Thyroid gland (tissue), 4 donors: ENCODE measurements around the gene TBC1D22A.

ENCODE experiments used
- CTCF ChIP-seq, 6 experiments: fragments of 200-600 bp in 3 of 6; fragments of 450-650 bp in 3 of 6; sonication (generic) in 3 of 6; IDR thresholded peaks; one replicate each; pipeline ENCODE4 v1.5.1; 2016 to 2019; ENCODE audit warnings: antibody characterized with exemption in 6 of 6, mild to moderate bottlenecking in 2 of 6, inconsistent platforms in 1 of 6, moderate library complexity in 1 of 6
- POLR2A ChIP-seq, 2 donors: fragments of 450-650 bp; IDR thresholded peaks; one replicate each; pipeline ENCODE4 v1.6.1; 2017; ENCODE audit warnings: antibody characterized with exemption in 2 of 2, mild to moderate bottlenecking in 2 of 2, moderate library complexity in 1 of 2

- TF ChIP-seq CTCF (IDR thresholded peaks at IDR 0.05) (no peak), POLR2A (IDR thresholded peaks at IDR 0.05) (no peak)
Measured at GRCh38 chr22:46767249-46767985, 5.0 kb downstream of the TBC1D22A start.
